ENCODE measurements around the gene CBX1. TPM values are rescaled to one million over a fixed set of nuclear protein-coding genes. Genes with fewer than 3 reads are reported as not detected.

The CBX1 gene
- total and polyA plus RNA-seq, 10 of the 15 experiments (the other 5 are each of a cell fraction or from before 2014, with no cell fraction given), result 11.8 to 99.2 (median 43.5) TPM

- H2AFZ ChIP-seq (ENCODE audit: control insufficient read depth, low read depth, low read length), result no peak overlapping the region
- H3K9me3 ChIP-seq (replicated peaks; ENCODE audit: control insufficient read depth, insufficient read depth, low read length), result no peaks in the 10 kb centered on the region
- 0% methylated on average over 2 of the region's 2 CpGs for WGBS (ENCODE audit: insufficient coverage, insufficient replicate concordance, low lambda C conversion rate, missing lambda C conversion rate)
- no peak overlapping the region for H3K27ac ChIP-seq (ENCODE audit: control insufficient read depth, insufficient read depth)
- ATAC-seq (peak; percentile 15), FAIRE-seq (peak; percentile 38), DNase-seq (ENCODE audit: low read depth, low spot score) (no peak)
- in situ Hi-C loops (cut with MboI), result no loop called here
- intact Hi-C loops (cut with micrococcal nuclease; ENCODE audit: unreplicated experiment), result no loop called here
- H3K36me3 ChIP-seq (ENCODE audit: control insufficient read depth in 2 of 2, insufficient read depth in 2 of 2, low read length in 1 of 2), result no peaks in the 10 kb centered on the region
- ChIA-PET RAD21 (ENCODE audit: unreplicated experiment) (interaction anchor here (5.0 kb wide), 1 partner anchor 13 kb away, joined by 35 read pairs; no protein-coding TSS in a partner anchor), SMC1A (ENCODE audit: uncharacterized antibody, unreplicated experiment) (interaction anchor here (0.8 to 0.9 kb wide), 3 partner anchors 8 to 35 kb away, joined by 3 read pairs; no protein-coding TSS in a partner anchor), POLR2A (interaction anchor here (0.7 to 1.9 kb wide), 2 partner anchors 9 to 1387 kb away, joined by 3 to 9 read pairs; partner anchors contain the start of gene NFE2L1), CTCF (interaction anchor here (1.0 to 5.6 kb wide), 6 partner anchors 9 to 59 kb away, joined by 3 to 77 read pairs (median 4); partner anchors contain the start of gene NFE2L1)
- H3K4me3 ChIP-seq, result no peak overlapping the region
- H3K4me1 ChIP-seq (ENCODE audit: control insufficient read depth, insufficient read depth, low read length), result peaks cover 9% of the 10 kb centered on the region
- no peak overlapping the region for H3K9ac ChIP-seq (ENCODE audit: control insufficient read depth, insufficient read depth, low read length)
- peaks cover 2 to 4% of the 10 kb centered on the region in 2 experiments; a peak in 3 of 4 replicates for H3K27me3 ChIP-seq (replicated peaks in 1 of 2; ENCODE audit: control insufficient read depth in 2 of 2, insufficient read depth in 2 of 2, low read length in 1 of 2)
- TF ChIP-seq EZH2 (IDR thresholded peaks at IDR 0.05; ENCODE audit: borderline replicate concordance, control insufficient read depth, low read depth, low read length) (no peak), PKNOX1 (IDR thresholded peaks at IDR 0.05) (peak; percentile 30; the same call in 1 of the 2 replicates), SPI1 (IDR thresholded peaks at IDR 0.05; ENCODE audit: borderline replicate concordance, insufficient read depth, low read depth, low read length) (peak; percentile 33; the same call in 1 of the 2 replicates), SIX5 (IDR thresholded peaks at IDR 0.05; ENCODE audit: low read depth, low read length, severe bottlenecking) (no peak)
- H4K20me1 ChIP-seq (ENCODE audit: control insufficient read depth, insufficient read depth), result no peaks in the 10 kb centered on the region
- H3K4me2 ChIP-seq (ENCODE audit: control insufficient read depth, insufficient read depth), result no peak overlapping the region
- no peaks in the 10 kb centered on the region for H3K79me2 ChIP-seq (ENCODE audit: control insufficient read depth, insufficient read depth, low read length)
- BruUV-seq (replicated peaks), result no TSS peak
These were observed 62.6 kb downstream of the CBX1 start for GRCh38 chr17:48038687-48039086.
